ENCODE measurements around the gene LMBR1.

DNA sequence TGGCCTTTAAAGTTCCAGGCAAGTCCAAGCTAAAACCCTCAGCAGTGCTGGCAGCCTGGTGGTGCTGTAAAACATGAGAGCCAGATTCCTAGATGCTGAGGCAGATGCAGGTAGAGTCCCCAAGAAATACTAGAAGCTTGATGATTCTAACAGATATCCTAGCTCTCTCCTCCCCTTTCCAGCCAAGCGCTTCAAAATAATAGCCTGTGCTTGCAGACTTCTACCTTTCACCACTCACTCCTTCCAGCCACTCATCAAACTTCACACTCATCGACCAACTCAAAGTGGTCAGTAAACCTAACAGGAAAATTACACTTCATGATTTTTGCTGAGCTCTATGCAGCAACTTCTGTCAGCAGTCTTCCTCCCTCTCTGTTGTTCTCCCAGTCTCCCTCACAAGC lies 50.2 kb downstream of the LMBR1 start:
- TF ChIP-seq YY1 (IDR thresholded peaks at IDR 0.05; ENCODE audit: insufficient read depth, insufficient read length): no peak
- no peak for TF ChIP-seq SUZ12 (IDR thresholded peaks at IDR 0.05; ENCODE audit: extremely low read depth, insufficient read depth, insufficient read length)

Data from NT2/D1 (cell line).